AG08396 (cell line): ENCODE measurements around the gene HCRTR1.
A peak's percentile ranks its signal among the peaks of the same experiment; 100 is the strongest.

Source experiments
- DNase-seq: peaks from one replicate; pipeline ENCODE4 v3.0.0; 2012; ENCODE audit warnings: low spot score, mixed read lengths

Gene HCRTR1

GRCh38 chr1:31626223-31627207, 9.0 kb downstream of the HCRTR1 start:
- DNase-seq = peak; percentile 57

- no peak for DNase-seq
Observed at GRCh38 chr1:31627301-31627929, 9.9 kb downstream of the HCRTR1 start.

DNA sequence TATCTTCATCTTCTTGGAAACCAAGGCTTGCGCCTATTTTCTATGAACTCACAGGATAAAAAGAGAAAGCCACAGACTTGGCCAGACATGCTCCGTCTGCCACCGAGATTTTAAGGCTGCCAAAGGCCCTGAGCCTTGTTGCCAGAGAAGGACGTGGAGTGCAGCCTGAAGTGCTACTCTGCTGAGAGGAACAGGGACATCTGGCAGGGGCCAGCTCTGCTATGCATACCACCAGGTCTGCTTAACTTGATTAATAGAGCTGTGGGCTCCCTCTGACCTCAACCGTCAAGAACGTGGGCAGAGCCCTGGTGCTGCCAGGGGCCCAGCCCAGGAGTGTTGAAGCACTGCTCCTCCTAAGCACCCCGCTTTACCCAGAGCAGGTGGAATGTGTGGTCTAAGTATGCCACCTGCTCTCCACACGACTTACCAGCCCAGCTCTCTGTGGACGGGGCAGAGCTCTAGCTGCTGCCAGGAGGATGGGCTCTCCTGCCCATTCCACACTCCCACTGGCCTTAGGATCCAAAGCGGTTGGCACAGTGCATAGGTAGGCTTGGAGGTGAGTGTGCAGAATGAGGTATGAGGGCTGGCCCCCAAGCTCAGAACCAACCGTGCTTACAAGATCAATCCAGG, 10.6 kb downstream of the HCRTR1 start:
- DNase-seq = no peak

DNA sequence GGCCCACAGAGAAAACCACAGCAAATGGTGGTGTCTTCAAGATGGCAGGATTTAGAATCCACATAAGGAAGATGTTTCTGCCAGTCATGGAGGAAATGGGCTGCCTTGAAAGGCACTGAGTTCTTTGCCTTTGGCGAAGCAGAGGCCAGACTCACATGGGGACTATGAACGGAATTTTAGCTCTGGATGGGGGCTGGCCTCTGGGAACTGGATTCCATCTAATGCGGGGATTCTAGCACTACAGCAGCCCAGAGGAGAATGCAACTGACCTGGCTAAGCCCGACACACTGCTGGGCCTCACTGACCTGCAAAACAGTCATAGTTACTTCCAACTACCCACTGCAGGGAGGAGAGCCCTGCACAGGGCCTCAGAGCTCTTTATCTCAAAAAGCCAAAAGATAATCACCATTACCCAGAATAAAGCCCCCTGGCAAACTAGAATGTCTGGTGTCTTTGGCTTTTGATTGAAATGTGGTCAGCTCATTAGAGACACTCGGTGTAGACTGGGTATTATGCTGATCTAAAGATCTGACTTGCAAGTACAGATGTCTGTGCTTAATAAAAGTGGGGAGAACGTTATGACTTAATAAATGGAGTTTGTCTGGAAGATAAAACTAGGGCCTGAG, 11.6 kb downstream of the HCRTR1 start:
- DNase-seq = no peak

- no peak for DNase-seq
Observed at GRCh38 chr1:31632649-31633048, 15.2 kb downstream of the HCRTR1 start.

- no peak for DNase-seq
Observed at GRCh38 chr1:31633117-31633516, 15.6 kb downstream of the HCRTR1 start.

DNA sequence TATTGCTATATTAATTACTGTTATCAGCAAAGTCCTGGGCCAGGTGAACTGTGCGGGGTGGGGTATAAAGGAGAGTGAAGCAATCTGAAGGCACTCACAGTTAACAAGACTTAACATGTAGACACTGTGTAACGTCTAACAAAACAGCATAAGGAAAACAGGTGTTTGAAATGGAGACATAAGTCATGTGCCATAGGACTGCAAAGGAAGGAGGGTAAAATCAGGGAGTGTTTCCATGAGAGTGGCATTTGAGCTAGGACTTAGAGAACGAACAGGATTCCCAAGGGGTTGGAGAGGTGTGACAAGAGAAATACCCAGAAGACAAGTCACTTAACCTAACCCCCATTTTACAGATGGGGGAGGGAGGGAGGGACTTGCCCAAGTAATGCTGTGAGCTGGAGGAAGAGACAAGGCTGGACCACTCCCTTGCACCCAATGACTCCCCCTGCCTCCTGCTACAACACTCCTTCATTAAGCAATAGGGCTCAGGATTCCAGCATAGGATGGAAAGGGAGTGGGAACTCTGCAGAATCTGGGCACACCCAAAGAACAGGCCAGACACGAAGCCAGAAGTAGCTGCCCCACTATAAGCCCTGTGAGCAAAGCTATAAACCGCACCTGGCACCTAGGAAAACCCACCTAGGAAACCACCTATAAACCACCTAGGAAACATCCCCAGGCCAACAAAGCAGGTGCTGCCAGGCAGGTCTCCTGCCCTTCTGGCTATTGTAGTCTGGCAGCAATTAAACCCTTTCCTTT, 20.6 kb downstream of the HCRTR1 start:
- no peak for DNase-seq

GRCh38 chr1:31639543-31639942, 22.1 kb downstream of the HCRTR1 start:
- DNase-seq = peak; percentile 58

DNA sequence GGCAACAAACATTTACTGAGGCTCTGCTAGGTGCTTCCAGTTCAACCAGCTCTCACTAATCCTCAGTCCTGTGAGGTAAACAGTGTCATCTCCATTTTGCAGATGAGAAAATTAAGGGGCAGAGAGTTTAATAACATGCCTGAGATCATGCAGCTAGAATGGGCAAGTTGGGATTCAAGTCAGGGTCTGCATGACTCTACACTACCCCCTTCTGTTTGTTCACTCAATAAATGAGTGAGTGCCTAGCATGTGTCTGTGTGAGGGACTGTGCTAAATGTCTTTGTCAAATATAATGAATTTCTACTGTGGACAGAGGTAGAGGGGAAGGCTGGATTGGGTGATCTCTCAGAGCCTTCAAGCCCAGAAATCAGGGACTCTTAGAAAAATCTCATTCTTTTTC, 22.7 kb downstream of the HCRTR1 start:
- no peak for DNase-seq

- no peak for DNase-seq
Observed at GRCh38 chr1:31640964-31641363, 23.5 kb downstream of the HCRTR1 start.

GRCh38 chr1:31642366-31642765, 24.9 kb downstream of the HCRTR1 start:
- DNase-seq = no peak

DNA sequence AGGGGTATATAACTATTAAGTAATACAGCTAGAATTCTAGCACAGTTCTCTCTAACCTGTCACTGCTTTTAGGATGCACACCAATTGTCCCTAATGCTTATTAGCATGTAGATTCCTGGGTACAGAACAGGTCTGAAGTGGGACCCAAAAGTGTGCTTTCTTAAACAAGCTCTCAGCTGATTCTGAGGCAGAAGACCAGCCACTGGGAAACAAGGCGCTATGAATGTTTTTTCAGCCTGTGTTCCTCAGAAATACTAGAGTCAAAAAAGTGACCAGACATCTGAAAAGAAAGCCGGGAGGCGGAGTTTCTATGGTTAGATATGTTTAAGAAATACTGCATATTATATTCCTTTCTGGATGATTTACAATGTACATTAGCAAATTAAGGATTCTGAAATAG, 25.4 kb downstream of the HCRTR1 start:
- DNase-seq = no peak

GRCh38 chr1:31643976-31644559, 26.6 kb downstream of the HCRTR1 start:
- no peak for DNase-seq

DNA sequence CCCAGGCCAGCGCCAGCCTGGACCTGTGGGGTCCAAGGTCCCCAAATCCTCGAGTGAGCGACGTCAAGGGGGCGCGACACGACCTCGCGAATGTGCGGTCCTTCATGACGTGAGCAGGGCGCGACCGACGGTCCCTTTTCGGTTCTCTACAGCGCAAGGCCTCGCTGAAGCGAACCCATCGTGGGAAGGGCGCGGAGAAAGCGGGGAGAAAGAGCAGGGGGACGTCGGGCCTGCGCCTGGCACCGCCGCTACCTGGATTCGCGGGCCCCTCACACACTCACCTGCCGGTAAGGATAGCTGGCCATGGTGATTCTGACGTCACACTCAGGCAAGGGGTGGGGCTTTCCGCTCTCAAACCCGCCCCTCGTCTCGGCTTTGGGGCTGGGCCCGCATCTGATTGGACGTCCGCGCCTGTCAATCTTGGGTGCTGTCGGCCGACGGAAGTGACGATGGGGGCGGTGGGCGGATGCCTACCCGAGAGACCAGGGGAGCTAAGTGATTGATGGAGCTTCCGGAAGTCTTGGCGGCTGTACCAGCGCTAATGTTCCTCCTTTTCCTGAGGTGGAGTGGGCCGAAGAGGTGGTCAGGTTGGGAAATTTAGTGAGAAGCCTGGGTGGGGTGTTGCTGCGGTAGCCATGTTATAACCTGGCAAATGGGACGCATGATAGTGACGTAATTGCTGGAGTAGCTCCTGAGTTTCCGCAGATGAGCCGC, 27.2 kb downstream of the HCRTR1 start, which contains the start of gene PEF1:
Gene PEF1 (minus strand): TSS at position 317 of the 714 bp plus-strand sequence. CDS start 12 bp downstream, at position 305.
- peak; percentile 99 for DNase-seq

- no peak for DNase-seq
Observed at GRCh38 chr1:31645274-31645568, 27.7 kb downstream of the HCRTR1 start.

- no peak for DNase-seq
Observed at GRCh38 chr1:31646259-31646960, 28.9 kb downstream of the HCRTR1 start.

GRCh38 chr1:31647106-31647505, 29.6 kb downstream of the HCRTR1 start:
- DNase-seq = peak; percentile 70

DNA sequence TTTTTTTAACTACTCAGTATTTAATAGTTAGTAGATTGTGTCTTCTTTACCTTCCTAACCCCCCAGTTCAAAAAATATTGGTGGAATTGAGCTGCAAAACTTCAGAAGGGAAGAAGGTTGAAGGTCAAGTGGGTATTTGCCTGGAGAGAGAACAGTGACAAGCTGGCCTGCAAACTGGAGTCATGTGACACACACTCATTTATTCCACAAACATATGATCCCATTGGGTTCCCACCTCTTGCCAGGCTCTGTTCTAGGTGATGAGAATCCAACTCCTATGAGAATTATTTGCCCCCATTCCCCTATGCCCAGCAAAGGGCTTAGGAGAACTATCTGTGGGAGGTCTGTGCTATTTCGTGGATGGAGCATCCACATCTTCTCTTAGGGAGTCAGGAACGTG, 30.7 kb downstream of the HCRTR1 start:
- DNase-seq = no peak

GRCh38 chr1:31648641-31649357, 31.3 kb downstream of the HCRTR1 start:
- no peak for DNase-seq
